ENCODE data around the gene DEPDC7.
A peak's percentile ranks its signal among the peaks of the same experiment; 100 is the strongest.

Gene DEPDC7

GRCh38 chr11:33033493-33033892, 17.8 kb downstream of the DEPDC7 start:
- Histone ChIP-seq H4K20me1 (no peaks in the 10 kb centered on the region), H3K4me3 (no peak overlapping the region), H3K36me3 (no peaks in the 10 kb centered on the region), H3K9ac (no peak overlapping the region), H3K27me3 (no peaks in the 10 kb centered on the region), H3K4me1 (peaks cover 0 to 15% (median 0%) of the 10 kb centered on the region in 10 experiments; a peak in 3 of 20 replicates), H3K9me3 (replicated peaks in 1 of 11) (no peaks in the 10 kb centered on the region), H3K4me2 (no peak overlapping the region), H3K27ac (no peak overlapping the region)
- no peak for TF ChIP-seq Cebpa-rat (IDR thresholded peaks at IDR 0.05)

- H3K27ac ChIP-seq, result no peak overlapping the region
- no peak overlapping the region for H3K4me3 ChIP-seq
- H3K36me3 ChIP-seq, result no peaks in the 10 kb centered on the region
Measured at GRCh38 chr11:33035011-33035410, 19.3 kb downstream of the DEPDC7 start.

GRCh38 chr11:33039274-33040032, 23.8 kb downstream of the DEPDC7 start, which contains the start of gene TCP11L1:
Gene TCP11L1, plus strand, starts transcription at chr11:33039572. Its CDS starts 4,202 bp downstream, at chr11:33043774.
- H3K4me3 ChIP-seq, result peak within 1 kb of the TSS; percentile 83 to 97 (median 88)
- no peaks in the 10 kb centered on the region for H3K27me3 ChIP-seq
- no peak for TF ChIP-seq Cebpa-rat (IDR thresholded peaks at IDR 0.05)

More at GRCh38 chr11:33035011-33035410, 19.3 kb downstream of the DEPDC7 start:
- Histone ChIP-seq H3K4me1 (peaks cover 0 to 18% (median 1%) of the 10 kb centered on the region in 10 experiments; a peak in 12 of 20 replicates), H3K27me3 (no peaks in the 10 kb centered on the region), H3K4me2 (no peak overlapping the region), H3K9me3 (replicated peaks in 1 of 11) (no peaks in the 10 kb centered on the region), H4K20me1 (no peaks in the 10 kb centered on the region), H3K9ac (no peak overlapping the region)
- no peak for TF ChIP-seq Cebpa-rat (IDR thresholded peaks at IDR 0.05)

GRCh38 chr11:33040033-33040861, 24.6 kb downstream of the DEPDC7 start:
- Histone ChIP-seq H3K27me3 (no peaks in the 10 kb centered on the region), H3K27ac (peak overlapping the region; percentile 94 to 99 (median 96)), H3K36me3 (peaks cover 17 to 25% (median 20%) of the 10 kb centered on the region in 11 experiments), H3K4me3 (peak overlapping the region; percentile 83 to 97 (median 88)), H3K4me1 (peaks cover 13 to 39% (median 16%) of the 10 kb centered on the region in 10 experiments), H3K4me2 (peak overlapping the region; percentile 80 to 99 (median 87)), H3K9ac (peak overlapping the region; percentile 90 to 97 (median 95)), H3K9me3 (replicated peaks in 1 of 11) (peaks cover 6 to 13% (median 8%) of the 10 kb centered on the region in 11 experiments; a peak in 19 of 22 replicates), H4K20me1 (no peaks in the 10 kb centered on the region)
- no peak for TF ChIP-seq Cebpa-rat (IDR thresholded peaks at IDR 0.05)

More at GRCh38 chr11:33039274-33040032, 23.8 kb downstream of the DEPDC7 start, which contains the start of gene TCP11L1:
- H3K9me3 ChIP-seq (replicated peaks in 1 of 11), result peaks cover 0 to 5% (median under 1%) of the 10 kb centered on the region in 11 experiments; a peak in 8 of 22 replicates
- H3K9ac ChIP-seq, result peak within 1 kb of the TSS; percentile 90 to 97 (median 95)
- H3K4me1 ChIP-seq, result peaks cover 13 to 39% (median 16%) of the 10 kb centered on the region in 10 experiments
- H3K36me3 ChIP-seq, result peaks cover 9 to 17% (median 12%) of the 10 kb centered on the region in 11 experiments
- H3K4me2 ChIP-seq, result peak within 1 kb of the TSS; percentile 80 to 99 (median 87)
- peak within 1 kb of the TSS; percentile 94 to 99 (median 96) for H3K27ac ChIP-seq
- H4K20me1 ChIP-seq, result no peaks in the 10 kb centered on the region

- peak overlapping the region in 8 of 11 experiments; percentile 90 to 97 (median 95); a peak in 8 of 22 replicates for H3K9ac ChIP-seq
- peaks cover 13 to 39% (median 16%) of the 10 kb centered on the region in 10 experiments for H3K4me1 ChIP-seq
- H3K4me2 ChIP-seq, result peak overlapping the region; percentile 80 to 99 (median 87)
- peak overlapping the region in 8 of 10 experiments; percentile 83 to 94 (median 88); a peak in 16 of 20 replicates for H3K4me3 ChIP-seq
- no peaks in the 10 kb centered on the region for H4K20me1 ChIP-seq
- H3K27me3 ChIP-seq, result no peaks in the 10 kb centered on the region
- peak overlapping the region in 3 of 11 experiments; percentile 94 to 96 (median 94); a peak in 2 of 22 replicates for H3K27ac ChIP-seq
- TF ChIP-seq Cebpa-rat (IDR thresholded peaks at IDR 0.05), result no peak
- peaks cover 24 to 32% (median 27%) of the 10 kb centered on the region in 11 experiments for H3K36me3 ChIP-seq
- H3K9me3 ChIP-seq (replicated peaks in 1 of 11), result peaks cover 12 to 20% (median 16%) of the 10 kb centered on the region in 11 experiments; a peak in 19 of 22 replicates
Measured at GRCh38 chr11:33040862-33041453, 25.3 kb downstream of the DEPDC7 start.

- Histone ChIP-seq H3K27ac (no peak overlapping the region), H3K9ac (no peak overlapping the region), H4K20me1 (no peaks in the 10 kb centered on the region), H3K4me2 (no peak overlapping the region), H3K9me3 (replicated peaks in 1 of 11) (peaks cover 12 to 22% (median 18%) of the 10 kb centered on the region in 11 experiments; a peak in 19 of 22 replicates), H3K4me1 (peaks cover 13 to 42% (median 19%) of the 10 kb centered on the region in 10 experiments), H3K36me3 (peaks cover 35 to 54% (median 48%) of the 10 kb centered on the region in 11 experiments), H3K4me3 (no peak overlapping the region), H3K27me3 (no peaks in the 10 kb centered on the region)
- TF ChIP-seq Cebpa-rat (IDR thresholded peaks at IDR 0.05), result no peak
Measured at GRCh38 chr11:33043221-33043830, 27.6 kb downstream of the DEPDC7 start.

GRCh38 chr11:33044285-33044756, 28.6 kb downstream of the DEPDC7 start:
- no peak overlapping the region for H3K9ac ChIP-seq
- H3K9me3 ChIP-seq (replicated peaks in 1 of 11), result peaks cover 12 to 22% (median 18%) of the 10 kb centered on the region in 11 experiments; a peak in 19 of 22 replicates
- no peak overlapping the region for H3K27ac ChIP-seq
- no peak overlapping the region for H3K4me2 ChIP-seq
- no peak overlapping the region for H3K4me3 ChIP-seq
- H3K27me3 ChIP-seq, result no peaks in the 10 kb centered on the region
- TF ChIP-seq Cebpa-rat (IDR thresholded peaks at IDR 0.05), result no peak
- H3K36me3 ChIP-seq, result peaks cover 35 to 59% (median 49%) of the 10 kb centered on the region in 11 experiments
- H4K20me1 ChIP-seq, result no peaks in the 10 kb centered on the region
- H3K4me1 ChIP-seq, result peaks cover 13 to 48% (median 23%) of the 10 kb centered on the region in 10 experiments

All from BLaER1 treated with 17β-estradiol and CSF1 and Interleukin-3, amounts not matched to agents 10 nM and 100 nM (cell line).